Rectal smooth muscle tissue (tissue), 1 donor: ENCODE results near the gene TRIM36.

Source experiments
- H3K27ac ChIP-seq: one replicate; pipeline ENCODE4 v1.7.0; 2013; ENCODE audit warnings: low read depth, low read length, inconsistent platforms
- H3K27me3 ChIP-seq: one replicate; pipeline ENCODE4 v1.7.0; 2013; ENCODE audit warnings: low read length; ENCODE audit not compliant: control insufficient read depth, insufficient read depth
- H3K36me3 ChIP-seq: one replicate; pipeline ENCODE4 v1.7.0; 2013; ENCODE audit warnings: low read length; ENCODE audit not compliant: control insufficient read depth, insufficient read depth
- H3K4me1 ChIP-seq: one replicate; pipeline ENCODE4 v1.7.0; 2013; ENCODE audit warnings: low read length; ENCODE audit not compliant: control insufficient read depth, insufficient read depth
- H3K4me3 ChIP-seq: one replicate; pipeline ENCODE4 v1.7.0; 2013; ENCODE audit warnings: low read length
- H3K9ac ChIP-seq: one replicate; pipeline ENCODE4 v1.7.0; 2013; ENCODE audit warnings: low read length

Gene TRIM36

DNA sequence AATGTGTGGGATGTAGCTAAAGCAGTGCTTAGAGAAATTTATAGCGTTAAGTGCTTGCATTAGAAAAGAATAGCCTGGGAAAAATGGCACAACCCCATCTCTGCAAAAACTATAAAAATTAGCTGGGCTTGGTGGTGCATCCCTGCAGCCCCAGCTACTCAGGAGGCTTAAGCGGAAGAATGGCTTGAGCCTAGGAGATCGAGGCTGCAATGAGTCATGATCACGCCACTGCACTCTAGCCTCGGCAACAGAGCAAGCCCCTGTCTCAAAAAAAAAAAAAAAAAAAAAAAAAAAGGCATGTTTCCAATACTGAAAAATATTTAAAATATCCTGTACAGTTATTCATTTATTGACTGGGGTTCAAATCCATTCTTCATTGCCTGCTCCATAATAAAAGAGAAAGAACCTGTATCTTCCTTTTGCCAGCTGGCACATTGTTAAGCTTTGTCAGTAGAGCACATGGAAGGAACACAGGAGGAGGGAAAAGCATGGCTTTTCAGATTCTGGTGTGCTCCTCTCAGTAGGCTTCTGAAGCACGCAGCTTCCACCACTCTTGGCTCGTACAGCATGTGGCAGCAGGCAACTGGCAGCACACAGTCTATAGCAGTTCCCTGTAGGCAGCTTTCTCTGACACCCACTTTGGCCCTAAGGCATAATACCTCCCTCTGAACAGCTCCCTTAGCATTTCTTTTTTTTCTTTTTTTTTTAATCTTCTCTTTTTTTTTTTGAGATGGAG is 73.5 kb downstream of the TRIM36 start:
- no peaks in the 10 kb centered on the region for H3K4me1 ChIP-seq
- H3K9ac ChIP-seq: no peak overlapping the region
- no peak overlapping the region for H3K27ac ChIP-seq
- H3K27me3 ChIP-seq: no peaks in the 10 kb centered on the region
- H3K4me3 ChIP-seq: no peak overlapping the region
- H3K36me3 ChIP-seq: no peaks in the 10 kb centered on the region

- Histone ChIP-seq H3K27ac (no peak overlapping the region), H3K27me3 (no peaks in the 10 kb centered on the region), H3K4me1 (no peaks in the 10 kb centered on the region), H3K9ac (no peak overlapping the region), H3K36me3 (no peaks in the 10 kb centered on the region), H3K4me3 (no peak overlapping the region)
Observed at GRCh38 chr5:115087951-115088350, 81.8 kb downstream of the TRIM36 start.

DNA sequence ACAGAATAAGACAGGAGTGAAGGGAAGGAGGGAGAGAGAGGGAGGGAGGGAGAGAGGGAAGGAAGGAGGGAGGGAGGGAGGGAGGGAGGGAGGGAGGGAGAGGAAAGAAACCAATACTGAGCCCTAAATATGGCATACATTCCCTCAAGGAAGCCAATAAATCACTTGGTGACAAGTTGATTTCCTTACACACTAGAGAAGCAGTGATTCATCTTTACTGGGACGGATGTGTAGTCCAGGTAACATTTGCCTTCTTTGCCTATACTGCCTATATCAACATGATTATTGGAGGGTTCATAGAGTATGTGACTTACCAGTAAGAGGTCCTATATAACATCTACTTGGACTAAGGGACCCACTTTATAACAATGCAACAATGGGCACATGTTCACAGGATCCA is 83.2 kb downstream of the TRIM36 start:
- Histone ChIP-seq H3K4me3 (no peak overlapping the region), H3K27ac (no peak overlapping the region), H3K36me3 (no peaks in the 10 kb centered on the region), H3K4me1 (no peaks in the 10 kb centered on the region), H3K9ac (no peak overlapping the region), H3K27me3 (no peaks in the 10 kb centered on the region)

DNA sequence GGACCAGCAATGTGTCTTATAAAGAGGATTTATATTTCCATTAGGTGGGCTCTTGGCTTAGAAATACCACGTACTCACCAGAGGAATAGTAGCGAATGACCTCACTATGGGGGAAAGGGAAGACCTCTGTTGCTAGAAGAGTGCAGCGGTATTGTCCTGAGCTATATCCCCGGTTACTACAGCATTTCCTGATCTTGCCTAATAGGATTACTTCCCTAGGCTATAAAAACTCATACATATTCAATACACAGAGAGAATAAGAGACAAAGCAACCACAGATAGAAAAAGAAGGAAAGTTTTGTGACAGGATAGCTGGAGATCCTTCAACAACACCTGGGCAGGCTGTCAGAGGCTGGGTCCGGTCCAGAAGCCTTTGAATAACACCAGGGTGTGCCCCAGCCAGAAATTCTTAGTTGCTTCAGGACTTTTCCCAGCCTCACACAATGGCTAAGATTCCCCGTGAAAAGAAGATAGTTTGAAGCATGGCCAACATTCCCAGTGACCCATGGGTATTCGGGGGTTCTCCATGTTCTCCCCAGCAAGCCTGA is 85.4 kb downstream of the TRIM36 start:
- no peak overlapping the region for H3K9ac ChIP-seq
- H3K27ac ChIP-seq: no peak overlapping the region
- no peak overlapping the region for H3K4me3 ChIP-seq
- H3K27me3 ChIP-seq: no peaks in the 10 kb centered on the region
- H3K4me1 ChIP-seq: no peaks in the 10 kb centered on the region
- H3K36me3 ChIP-seq: no peaks in the 10 kb centered on the region

GRCh38 chr5:115079924-115080623 is 89.6 kb downstream of the TRIM36 start:
- Histone ChIP-seq H3K36me3 (no peaks in the 10 kb centered on the region), H3K4me3 (no peak overlapping the region), H3K27ac (no peak overlapping the region), H3K27me3 (no peaks in the 10 kb centered on the region), H3K9ac (no peak overlapping the region), H3K4me1 (no peaks in the 10 kb centered on the region)
